Right lobe of liver (tissue), 4 donors: ENCODE measurements around the gene C2orf92.

Source experiments
- CTCF ChIP-seq, 4 donors: fragments of 200-600 bp in 3 of 4; fragments of 450-650 bp in 1 of 4; IDR thresholded peaks; one replicate each; pipeline versions ENCODE4 v1.5.1 to v1.8.0; 2016 to 2022; ENCODE audit warnings: antibody characterized with exemption in 4 of 4, mild to moderate bottlenecking in 2 of 4
- POLR2A ChIP-seq: fragments of 450-650 bp; IDR thresholded peaks from one replicate; pipeline ENCODE4 v1.6.1; 2017; ENCODE audit warnings: antibody characterized with exemption, mild to moderate bottlenecking
- donor health status: DM: no; HTN: no; CAD: no.
- donor health status: DM: no; HTN: no; CAD: no.
- donor health status: DM: no; HTN: yes; CAD: no.

DNA sequence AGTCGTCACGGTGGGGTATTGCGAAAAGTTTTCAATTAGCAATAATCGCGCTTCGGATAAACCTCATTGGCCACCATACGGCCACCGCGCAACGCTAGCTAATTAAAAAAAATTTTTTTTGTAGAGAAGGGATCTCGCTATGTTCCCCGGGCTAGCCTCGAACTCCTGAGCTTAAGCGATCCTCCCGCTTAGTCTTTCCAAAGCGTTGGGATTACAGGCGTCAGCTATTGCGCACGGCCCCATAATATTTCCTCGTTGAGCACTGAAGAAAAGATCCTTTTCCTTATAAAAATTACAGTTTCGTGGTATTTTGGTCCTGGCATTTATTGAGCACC, 4.9 kb upstream of the C2orf92 start:
- no peak for TF ChIP-seq CTCF (IDR thresholded peaks at IDR 0.05)
- TF ChIP-seq POLR2A = no peak
